SK-N-SH treated with all-trans-retinoic acid at 6 μM for 48 hours (cell line): Measurements from ENCODE around the gene GRB14.

Experiments used
- ATAC-seq: fragments of 200-7000 bp; cut with Tn5 transposase; 3 replicates; pipeline ENCODE4 v1.9.1; 2020; ENCODE audit warnings: mild to moderate bottlenecking, moderate library complexity
- ARNTL ChIP-seq: fragments of 450-650 bp; formaldehyde crosslinking; IDR thresholded peaks from 2 replicates; pipeline ENCODE4 v1.5.0; 2020; ENCODE audit warnings: low read depth, mild to moderate bottlenecking, moderate library complexity, borderline replicate concordance
- BACH2 ChIP-seq: fragments of 250-450 bp; sonication (Bioruptor Pico); IDR thresholded peaks from 2 replicates; pipeline ENCODE4 v1.9.0; 2021; ENCODE audit warnings: mild to moderate bottlenecking, borderline replicate concordance
- CSDC2 ChIP-seq: fragments of 250-450 bp; sonication (Bioruptor Pico); IDR thresholded peaks from 2 replicates; pipeline ENCODE4 v1.5.0; 2020; ENCODE audit warnings: mild to moderate bottlenecking, moderate library complexity
- ESRRG ChIP-seq: fragments of 250-450 bp; sonication (Bioruptor Pico); IDR thresholded peaks from 2 replicates; pipeline ENCODE4 v1.6.1; 2021; ENCODE audit warnings: mild to moderate bottlenecking
- GLIS3 ChIP-seq: fragments of 250-450 bp; sonication (Bioruptor Pico); IDR thresholded peaks from 2 replicates; pipeline ENCODE4 v1.5.0; 2020; ENCODE audit warnings: mild to moderate bottlenecking, moderate library complexity
- ISL1 ChIP-seq: fragments of 250-450 bp; sonication (Bioruptor Pico); IDR thresholded peaks from 2 replicates; pipeline ENCODE4 v2.1.2; 2022; ENCODE audit warnings: mild to moderate bottlenecking, moderate library complexity
- PATZ1 ChIP-seq: fragments of 250-450 bp; sonication (Bioruptor Pico); IDR thresholded peaks from 2 replicates; pipeline ENCODE4 v1.8.0; 2020; ENCODE audit warnings: mild to moderate bottlenecking, moderate library complexity, borderline replicate concordance
- POU6F1 ChIP-seq: fragments of 250-450 bp; sonication (Bioruptor Pico); IDR thresholded peaks from 2 replicates; pipeline ENCODE4 v1.8.0; 2021; ENCODE audit warnings: low read depth, mild to moderate bottlenecking, moderate library complexity, borderline replicate concordance
- PPARA ChIP-seq: fragments of 250-450 bp; sonication (Bioruptor Pico); IDR thresholded peaks from 2 replicates; pipeline ENCODE4 v1.5.0; 2020; ENCODE audit warnings: mild to moderate bottlenecking, borderline replicate concordance
- SNAI2 ChIP-seq: fragments of 250-450 bp; sonication (Bioruptor Pico); IDR thresholded peaks from 2 replicates; pipeline ENCODE4 v1.5.0; 2020; ENCODE audit warnings: mild to moderate bottlenecking, moderate library complexity
- TCF4 ChIP-seq: fragments of 250-450 bp; sonication (Bioruptor Pico); IDR thresholded peaks from 2 replicates; pipeline ENCODE4 v1.8.0; 2021; ENCODE audit warnings: mild to moderate bottlenecking, moderate library complexity, borderline replicate concordance
- TOX ChIP-seq: fragments of 250-450 bp; sonication (Bioruptor Pico); IDR thresholded peaks from 2 replicates; pipeline ENCODE4 v1.8.0; 2021; ENCODE audit warnings: mild to moderate bottlenecking, moderate library complexity, borderline replicate concordance
- TSHZ2 ChIP-seq: fragments of 250-450 bp; sonication (Bioruptor Pico); IDR thresholded peaks from 2 replicates; pipeline ENCODE4 v1.5.0; 2020; ENCODE audit warnings: mild to moderate bottlenecking, moderate library complexity
- ZC3H10 ChIP-seq: fragments of 250-450 bp; sonication (Bioruptor Pico); IDR thresholded peaks from 2 replicates; pipeline ENCODE4 v1.5.1; 2021; ENCODE audit warnings: mild to moderate bottlenecking, moderate library complexity
- ZFP3 ChIP-seq: fragments of 250-450 bp; sonication (Bioruptor Pico); IDR thresholded peaks from 2 replicates; pipeline ENCODE4 v1.5.0; 2020; ENCODE audit warnings: mild to moderate bottlenecking, moderate library complexity
- ZFP30 ChIP-seq: fragments of 450-650 bp; formaldehyde crosslinking; IDR thresholded peaks from 2 replicates; pipeline ENCODE4 v1.5.0; 2022; ENCODE audit warnings: mild to moderate bottlenecking, moderate library complexity
- ZNF565 ChIP-seq: fragments of 450-650 bp; formaldehyde crosslinking; conservative IDR thresholded peaks from 2 replicates; pipeline ENCODE4 v1.5.0; 2020; ENCODE audit warnings: low read depth, mild to moderate bottlenecking, moderate library complexity
- ZNF70 ChIP-seq: fragments of 450-650 bp; formaldehyde crosslinking; IDR thresholded peaks from 2 replicates; pipeline ENCODE4 v1.5.0; 2020; ENCODE audit warnings: mild to moderate bottlenecking, moderate library complexity

The GRB14 gene

GRCh38 chr2:164512871-164513270 lies 108.4 kb downstream of the GRB14 start:
- no peak for TF ChIP-seq ESRRG
- no peak for ATAC-seq

GRCh38 chr2:164511738-164512137 lies 109.5 kb downstream of the GRB14 start:
- ATAC-seq, result no peak
- TF ChIP-seq GLIS3 (CRISPR knock-in tag) (no peak), PATZ1 (no peak), TSHZ2 (CRISPR knock-in tag) (no peak), TCF4 (no peak), PPARA (CRISPR knock-in tag) (no peak), SNAI2 (CRISPR knock-in tag) (no peak), POU6F1 (CRISPR knock-in tag) (no peak), CSDC2 (CRISPR knock-in tag) (no peak)

GRCh38 chr2:164510895-164511294 lies 110.4 kb downstream of the GRB14 start:
- ATAC-seq, result no peak

GRCh38 chr2:164509137-164509877 lies 112.0 kb downstream of the GRB14 start:
- ATAC-seq, result no peak
- TF ChIP-seq TSHZ2 (CRISPR knock-in tag), result no peak
- no peak for TF ChIP-seq ZNF70
- no peak for TF ChIP-seq ISL1 (CRISPR knock-in tag)
- TF ChIP-seq PATZ1, result no peak
- TF ChIP-seq TCF4, result no peak
- no peak for TF ChIP-seq ARNTL (CRISPR knock-in tag)
- no peak for TF ChIP-seq PPARA (CRISPR knock-in tag)
- TF ChIP-seq TOX (CRISPR knock-in tag), result no peak

More at GRCh38 chr2:164510895-164511294, 110.4 kb downstream of the GRB14 start:
- TF ChIP-seq ZNF565 (no peak), TCF4 (no peak), ZC3H10 (CRISPR knock-in tag) (no peak), TSHZ2 (CRISPR knock-in tag) (no peak), PPARA (CRISPR knock-in tag) (no peak), ZFP30 (CRISPR knock-in tag) (no peak), SNAI2 (CRISPR knock-in tag) (no peak), BACH2 (CRISPR knock-in tag) (no peak), ZFP3 (CRISPR knock-in tag) (no peak), ARNTL (CRISPR knock-in tag) (no peak), GLIS3 (CRISPR knock-in tag) (no peak)
